ENCODE data around the gene MX2.

Gene MX2

GRCh38 chr21:41437729-41438128, 75.9 kb downstream of the MX2 start:
- Histone ChIP-seq H3K79me2 (ENCODE audit: low read length) (no peaks in the 10 kb centered on the region), H3K27me3 (ENCODE audit: low read depth, low read length) (no peaks in the 10 kb centered on the region), H3K9ac (ENCODE audit: low read length) (no peak overlapping the region), H3K4me3 (ENCODE audit: low read length) (no peak overlapping the region), H3K4me2 (ENCODE audit: low read length) (no peak overlapping the region), H3K9me3 (ENCODE audit: insufficient read depth, low read length) (no peaks in the 10 kb centered on the region), H4K20me1 (ENCODE audit: insufficient read depth, low read length) (no peaks in the 10 kb centered on the region), H3K4me1 (ENCODE audit: low read length) (no peaks in the 10 kb centered on the region), H3K27ac (ENCODE audit: low read length) (no peak overlapping the region), H2AFZ (ENCODE audit: low read depth, low read length) (no peak overlapping the region), H3K36me3 (replicated peaks; ENCODE audit: low read depth, low read length) (no peaks in the 10 kb centered on the region)
- TF ChIP-seq CTCF (IDR thresholded peaks at IDR 0.05; ENCODE audit: low read depth, low read length): no peak
- no peak for TF ChIP-seq EZH2phosphoT487 (IDR thresholded peaks at IDR 0.05; ENCODE audit: low read depth)

- H3K9me3 ChIP-seq (ENCODE audit: insufficient read depth, low read length): no peaks in the 10 kb centered on the region
- H3K9ac ChIP-seq (ENCODE audit: low read length): no peak overlapping the region
Measured at GRCh38 chr21:41438425-41439113, 76.7 kb downstream of the MX2 start.

GRCh38 chr21:41439248-41439647, 77.4 kb downstream of the MX2 start:
- no peak overlapping the region for H3K27ac ChIP-seq (ENCODE audit: low read length)

More at GRCh38 chr21:41438425-41439113, 76.7 kb downstream of the MX2 start:
- H3K4me2 ChIP-seq (ENCODE audit: low read length): no peak overlapping the region
- H3K79me2 ChIP-seq (ENCODE audit: low read length): no peaks in the 10 kb centered on the region
- no peaks in the 10 kb centered on the region for H3K27me3 ChIP-seq (ENCODE audit: low read depth, low read length)
- H3K4me1 ChIP-seq (ENCODE audit: low read length): no peaks in the 10 kb centered on the region
- H3K4me3 ChIP-seq (ENCODE audit: low read length): no peak overlapping the region
- H3K36me3 ChIP-seq (replicated peaks; ENCODE audit: low read depth, low read length): no peaks in the 10 kb centered on the region
- no peak for TF ChIP-seq CTCF (IDR thresholded peaks at IDR 0.05; ENCODE audit: low read depth, low read length)
- no peak for TF ChIP-seq EZH2phosphoT487 (IDR thresholded peaks at IDR 0.05; ENCODE audit: low read depth)
- no peaks in the 10 kb centered on the region for H4K20me1 ChIP-seq (ENCODE audit: insufficient read depth, low read length)
- H3K27ac ChIP-seq (ENCODE audit: low read length): no peak overlapping the region
- H2AFZ ChIP-seq (ENCODE audit: low read depth, low read length): no peak overlapping the region

GRCh38 chr21:41441546-41441945, 79.7 kb downstream of the MX2 start:
- no peaks in the 10 kb centered on the region for H3K27me3 ChIP-seq (ENCODE audit: low read depth, low read length)
- no peaks in the 10 kb centered on the region for H3K4me1 ChIP-seq (ENCODE audit: low read length)
- H2AFZ ChIP-seq (ENCODE audit: low read depth, low read length): no peak overlapping the region
- H3K9ac ChIP-seq (ENCODE audit: low read length): no peak overlapping the region
- no peaks in the 10 kb centered on the region for H3K9me3 ChIP-seq (ENCODE audit: insufficient read depth, low read length)
- TF ChIP-seq EZH2phosphoT487 (IDR thresholded peaks at IDR 0.05; ENCODE audit: low read depth) (no peak), CTCF (IDR thresholded peaks at IDR 0.05; ENCODE audit: low read depth, low read length) (no peak)
- no peaks in the 10 kb centered on the region for H3K79me2 ChIP-seq (ENCODE audit: low read length)
- no peak overlapping the region for H3K4me3 ChIP-seq (ENCODE audit: low read length)
- no peaks in the 10 kb centered on the region for H4K20me1 ChIP-seq (ENCODE audit: insufficient read depth, low read length)
- no peak overlapping the region for H3K4me2 ChIP-seq (ENCODE audit: low read length)
- H3K36me3 ChIP-seq (replicated peaks; ENCODE audit: low read depth, low read length): no peaks in the 10 kb centered on the region
- no peak overlapping the region for H3K27ac ChIP-seq (ENCODE audit: low read length)

More at GRCh38 chr21:41439248-41439647, 77.4 kb downstream of the MX2 start:
- no peaks in the 10 kb centered on the region for H4K20me1 ChIP-seq (ENCODE audit: insufficient read depth, low read length)
- H3K27me3 ChIP-seq (ENCODE audit: low read depth, low read length): no peaks in the 10 kb centered on the region
- H3K4me2 ChIP-seq (ENCODE audit: low read length): no peak overlapping the region
- no peaks in the 10 kb centered on the region for H3K4me1 ChIP-seq (ENCODE audit: low read length)
- H3K4me3 ChIP-seq (ENCODE audit: low read length): no peak overlapping the region
- TF ChIP-seq EZH2phosphoT487 (IDR thresholded peaks at IDR 0.05; ENCODE audit: low read depth): no peak
- TF ChIP-seq CTCF (IDR thresholded peaks at IDR 0.05; ENCODE audit: low read depth, low read length): no peak
- no peaks in the 10 kb centered on the region for H3K36me3 ChIP-seq (replicated peaks; ENCODE audit: low read depth, low read length)
- no peak overlapping the region for H2AFZ ChIP-seq (ENCODE audit: low read depth, low read length)
- H3K79me2 ChIP-seq (ENCODE audit: low read length): no peaks in the 10 kb centered on the region
- no peak overlapping the region for H3K9ac ChIP-seq (ENCODE audit: low read length)
- no peaks in the 10 kb centered on the region for H3K9me3 ChIP-seq (ENCODE audit: insufficient read depth, low read length)
